SHP77 treated with DMSO at 0.1 percent for 48 hours (cell line): Measurements from ENCODE around the gene DUSP10.
A peak's percentile ranks its signal among the peaks of the same experiment; 100 is the strongest.

ENCODE experiments used
- DNase-seq: peaks from one replicate; lab custom pipeline; 2025; lab: John Stamatoyannopoulos, UW

Gene DUSP10

DNA sequence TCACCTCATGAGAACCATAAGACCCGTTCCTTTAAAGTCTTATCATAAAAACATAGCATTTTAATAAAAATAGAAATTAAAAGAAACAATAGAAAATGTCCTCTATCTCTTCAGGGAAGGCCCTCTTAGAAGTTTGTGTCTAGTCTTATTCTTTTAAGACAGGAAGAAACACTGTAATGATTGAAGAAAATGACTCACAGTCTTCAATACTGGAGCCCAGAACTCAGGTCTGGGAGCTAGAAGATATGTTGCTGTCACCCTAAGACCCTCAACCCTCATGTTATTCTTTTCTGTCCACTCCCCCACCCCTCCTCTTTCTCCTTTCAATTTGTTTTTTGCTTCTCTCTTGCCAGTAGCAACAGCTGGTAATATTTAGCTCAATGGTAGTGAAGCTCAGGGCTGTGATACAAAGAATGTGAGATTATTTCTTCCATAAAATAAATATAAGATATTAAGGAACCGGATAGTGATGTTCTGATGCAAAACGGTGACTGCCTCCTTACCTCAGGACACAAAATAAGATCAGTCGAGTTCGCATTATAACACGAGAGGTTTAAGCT is 12.0 kb downstream of the DUSP10 start:
- DNase-seq = no peak

DNA sequence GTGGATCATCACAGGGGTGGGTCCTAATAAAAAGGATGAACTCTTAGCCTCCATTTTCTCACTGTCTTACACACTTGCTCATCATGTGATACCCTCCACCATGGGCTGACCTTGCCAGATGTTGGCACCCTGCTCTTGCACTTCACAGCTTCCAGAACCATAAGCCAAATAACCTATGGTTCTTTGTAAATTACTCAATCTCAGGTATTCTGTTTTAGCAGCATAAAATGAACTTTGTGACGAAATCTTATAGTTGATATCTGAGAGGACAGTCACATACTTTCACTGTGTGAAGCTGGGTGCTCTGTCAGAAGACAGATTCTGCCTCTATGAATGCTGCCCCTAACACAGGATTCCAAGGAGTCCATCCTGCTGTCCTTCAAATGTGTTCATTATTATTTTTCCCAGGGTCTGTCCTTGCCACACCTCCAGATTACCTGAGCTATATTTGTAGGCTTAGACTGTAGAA is 13.8 kb downstream of the DUSP10 start:
- DNase-seq = no peak

DNA sequence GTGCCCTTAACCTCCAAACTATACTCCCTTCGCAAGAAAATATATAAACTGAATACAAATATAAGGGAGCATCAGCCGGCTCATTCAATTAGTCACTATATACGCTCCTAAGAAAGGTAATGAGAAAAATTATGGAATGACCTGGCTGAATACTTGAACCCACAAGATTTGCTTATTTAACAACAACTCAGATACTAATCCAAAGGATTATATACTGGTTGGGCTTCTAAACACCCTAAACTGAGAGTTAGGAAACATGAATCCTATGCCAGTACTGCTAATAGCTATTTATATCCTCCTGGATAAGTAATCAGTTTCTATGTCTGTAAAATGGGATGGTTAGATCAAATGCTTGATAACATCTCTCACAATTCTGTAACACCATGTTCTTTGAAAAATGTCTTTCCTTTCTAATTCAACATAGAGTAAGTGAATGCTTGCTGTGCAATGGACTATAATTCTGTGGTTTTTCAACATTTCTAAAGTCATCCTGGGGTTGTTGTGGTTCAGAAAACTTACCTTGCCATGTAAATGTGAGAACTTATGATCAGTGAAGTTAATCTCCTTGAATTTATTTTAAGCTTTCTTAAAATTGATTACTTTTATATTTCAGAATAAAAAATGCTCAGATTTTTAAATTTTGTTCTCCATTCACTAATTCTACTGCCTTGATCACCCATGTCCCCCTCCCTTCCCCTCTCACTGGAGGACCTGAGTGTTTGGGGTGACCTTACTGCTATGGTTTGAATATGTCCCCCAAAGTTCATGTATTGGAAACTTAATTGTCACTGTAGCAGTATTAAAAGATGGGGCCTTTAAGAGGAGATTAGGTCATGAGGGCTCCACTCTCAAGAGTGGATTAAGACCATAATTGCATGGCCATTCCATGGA is 14.5 kb downstream of the DUSP10 start:
- DNase-seq = no peak

DNA sequence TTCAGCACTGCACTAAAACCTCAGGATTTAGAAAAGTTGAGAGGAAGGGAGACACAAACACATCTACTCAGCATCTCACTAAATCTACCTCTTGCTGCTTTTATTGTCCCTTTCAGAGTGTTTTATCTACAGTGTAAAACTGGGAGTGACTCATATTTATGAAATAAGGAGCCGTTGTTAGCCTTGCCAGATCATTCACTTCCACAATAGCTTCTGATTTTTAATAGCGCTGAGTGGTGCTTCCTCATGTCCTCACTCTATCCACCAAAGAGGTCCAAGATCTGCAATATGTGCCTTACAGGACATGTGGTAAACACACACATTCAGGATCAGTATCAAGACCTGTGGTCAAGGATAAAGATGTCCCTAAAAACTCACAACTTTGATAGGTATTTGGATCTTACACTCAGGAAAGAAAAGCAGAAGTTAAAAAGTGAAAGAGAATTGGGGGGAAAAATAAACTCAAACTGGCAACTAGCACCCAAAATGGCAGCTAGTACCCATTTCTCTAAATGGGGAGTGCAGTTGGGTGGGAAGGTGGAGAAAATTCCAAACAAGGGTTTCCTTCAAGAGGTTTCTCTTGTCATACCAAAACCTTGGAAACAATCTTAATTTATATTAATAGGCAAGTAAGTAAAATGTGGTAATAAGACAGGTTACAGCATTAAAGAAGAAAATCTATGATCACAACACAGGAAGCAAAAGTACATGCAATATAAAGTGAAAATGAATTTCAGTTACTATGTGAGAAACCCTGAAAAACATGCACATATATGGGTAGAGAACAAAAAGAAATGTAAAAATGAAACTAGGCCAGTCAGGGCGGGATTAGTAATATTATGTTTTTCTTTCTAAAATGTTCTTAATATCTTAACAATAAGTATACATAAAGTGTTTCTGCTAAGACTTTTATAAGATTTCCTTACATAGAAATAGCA is 15.9 kb downstream of the DUSP10 start:
- no peak for DNase-seq

DNA sequence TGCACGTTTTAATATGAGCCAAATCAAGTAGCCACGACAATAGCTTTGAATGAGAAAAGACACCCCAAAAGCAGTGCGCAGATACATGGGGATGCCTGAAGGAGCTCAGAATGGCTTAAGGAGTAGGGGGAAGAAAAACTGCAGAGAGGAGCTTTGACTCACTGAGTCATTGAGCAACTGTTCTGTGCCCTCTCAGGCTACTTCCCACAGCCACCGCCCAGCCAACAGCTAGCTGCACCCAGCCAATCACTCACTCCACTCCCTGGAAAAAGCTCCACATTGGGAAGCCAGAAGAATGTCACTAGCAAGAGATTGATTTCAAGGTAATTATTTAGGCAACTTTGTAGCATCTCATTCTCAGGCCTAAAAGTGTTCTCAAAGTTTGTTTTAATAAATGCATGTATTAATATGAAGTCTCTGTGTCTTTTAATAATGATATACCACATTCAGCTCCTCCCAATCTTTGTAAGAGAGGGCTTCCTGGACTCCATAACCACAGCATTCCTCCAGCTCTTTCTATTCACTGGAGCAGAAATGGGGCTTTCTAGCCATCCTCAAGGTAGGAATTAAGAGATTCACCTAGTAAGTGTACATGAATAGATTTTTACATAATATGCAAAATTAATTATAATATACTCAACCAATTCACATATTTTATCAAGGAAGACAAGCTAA is 16.8 kb downstream of the DUSP10 start:
- no peak for DNase-seq

DNA sequence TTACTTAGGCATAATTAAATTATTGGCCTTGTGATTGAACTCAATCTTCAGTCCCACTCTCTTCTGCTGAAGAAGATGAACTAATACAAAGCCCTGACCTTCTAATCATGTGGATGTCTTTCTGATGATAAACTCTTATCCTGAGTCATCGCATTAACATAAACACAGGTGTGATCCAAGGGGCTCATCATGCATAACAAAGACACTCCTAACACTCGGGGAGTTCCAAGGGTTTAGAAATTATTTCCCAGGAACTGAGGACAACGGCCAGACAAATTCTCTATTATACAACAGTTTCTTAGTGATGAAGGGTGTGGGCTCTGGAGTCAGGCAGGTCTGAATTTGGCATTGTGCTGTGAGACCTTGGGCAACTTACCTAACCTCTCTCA is 18.0 kb downstream of the DUSP10 start:
- DNase-seq = no peak

DNA sequence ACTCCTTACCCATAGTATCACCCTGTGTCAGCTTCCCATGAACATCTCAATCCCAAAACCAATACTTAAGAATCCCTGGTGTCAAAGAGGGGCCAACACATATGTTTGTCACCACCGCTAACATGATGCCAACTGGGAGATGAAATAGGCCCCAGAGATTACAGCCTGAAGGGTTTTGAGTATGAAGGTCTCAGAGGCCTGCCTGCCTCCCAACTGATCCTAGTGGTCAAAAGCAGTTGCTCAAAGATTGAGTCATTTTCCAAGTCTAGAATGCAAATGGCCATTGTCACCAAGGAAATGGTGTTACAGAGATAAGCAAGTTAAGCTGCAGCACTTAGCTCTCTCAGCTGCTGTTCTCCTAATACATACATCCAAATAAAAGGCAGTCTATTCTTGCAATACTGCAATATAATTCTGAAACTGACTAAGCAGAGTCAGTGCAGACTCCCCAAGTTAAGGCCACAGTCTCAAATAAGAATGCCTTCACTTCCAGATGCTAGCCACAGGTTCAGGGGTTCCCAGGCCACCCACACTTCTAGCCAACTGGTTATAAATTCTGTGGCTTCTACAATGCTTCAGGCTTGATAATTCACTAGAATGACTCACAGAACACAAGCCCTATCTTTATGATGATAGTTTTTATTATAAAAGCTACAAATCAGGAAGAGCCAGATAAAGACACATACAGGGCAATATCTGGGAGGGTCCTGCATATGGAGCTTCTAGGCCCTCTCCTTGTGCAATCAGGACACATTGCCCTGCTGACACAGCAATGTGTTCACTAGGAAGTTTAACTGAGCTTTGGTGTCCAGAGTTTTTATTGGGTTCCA is 18.7 kb downstream of the DUSP10 start:
- DNase-seq = no peak

DNA sequence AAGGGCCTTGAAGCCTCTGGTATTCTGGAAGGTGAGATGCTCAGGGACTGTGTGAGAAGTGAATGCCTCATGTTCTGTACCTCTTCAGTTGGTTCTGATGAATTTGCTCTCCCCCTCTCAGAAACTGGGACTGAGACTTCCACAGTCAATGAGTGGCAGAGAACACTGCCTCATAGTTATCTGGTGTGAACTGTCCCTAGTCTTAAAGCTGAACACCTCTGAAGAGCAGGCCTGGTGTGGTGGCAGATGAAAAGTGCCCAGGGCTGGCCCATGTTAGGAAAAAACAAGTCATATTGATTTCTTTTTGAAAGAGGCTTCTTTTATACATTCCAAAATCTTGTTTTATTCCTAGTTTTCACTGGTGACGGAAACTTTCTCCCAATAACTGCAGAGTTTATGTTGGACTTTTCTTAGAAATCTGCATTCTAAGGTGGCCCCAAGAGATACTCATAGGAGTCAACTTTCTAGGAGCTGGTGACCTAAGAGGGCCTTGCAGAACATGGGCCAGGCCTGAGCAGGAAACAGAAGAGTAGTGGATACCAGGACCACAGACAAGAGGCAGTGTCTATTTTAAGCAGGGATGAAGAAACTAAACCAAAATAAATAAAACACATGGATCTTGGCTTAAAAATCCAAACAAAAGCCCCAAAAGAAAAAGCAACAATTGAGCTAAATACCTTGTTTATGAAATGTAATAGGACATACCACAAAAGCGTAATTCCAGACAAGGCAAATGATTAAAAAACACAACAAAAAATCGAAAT is 19.5 kb downstream of the DUSP10 start:
- DNase-seq = no peak

DNA sequence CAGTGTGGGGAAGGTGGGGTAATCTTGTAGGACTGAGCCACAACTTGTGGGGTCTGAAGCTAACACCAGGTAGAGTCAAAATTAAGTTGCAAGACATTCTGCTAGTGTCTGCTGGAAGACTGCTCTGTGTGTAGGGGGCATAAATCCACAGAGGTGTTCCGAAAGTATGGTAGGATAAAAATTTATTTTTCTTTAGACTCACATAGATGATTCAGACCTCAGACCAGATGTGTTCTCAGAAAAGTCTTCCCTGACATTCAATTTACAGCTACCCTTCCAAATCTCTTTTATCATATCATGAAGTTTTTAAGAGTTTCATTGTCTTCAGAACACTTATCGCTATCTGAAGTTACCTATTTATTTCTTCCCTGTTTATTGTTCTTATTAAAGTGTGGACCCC is 21.3 kb downstream of the DUSP10 start:
- no peak for DNase-seq

DNA sequence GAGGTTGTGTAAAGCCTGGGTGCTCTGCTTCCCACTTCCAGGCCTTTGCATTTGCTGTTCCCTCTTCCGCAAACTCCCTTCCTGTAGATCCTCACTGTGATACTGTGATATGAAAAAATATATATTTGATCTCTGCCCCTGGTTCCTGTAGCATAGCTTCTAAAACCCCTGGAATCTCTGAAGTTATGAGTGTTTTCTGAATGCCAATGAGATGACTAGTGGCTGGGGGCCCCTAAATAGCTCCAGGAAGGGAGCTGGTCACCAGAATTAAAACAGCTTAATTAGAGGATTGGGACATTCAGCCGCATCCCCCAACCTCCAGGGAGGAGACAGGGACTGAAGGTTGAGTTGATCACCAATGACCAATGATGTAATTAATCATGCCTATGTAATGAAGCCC is 21.9 kb downstream of the DUSP10 start:
- no peak for DNase-seq

DNA sequence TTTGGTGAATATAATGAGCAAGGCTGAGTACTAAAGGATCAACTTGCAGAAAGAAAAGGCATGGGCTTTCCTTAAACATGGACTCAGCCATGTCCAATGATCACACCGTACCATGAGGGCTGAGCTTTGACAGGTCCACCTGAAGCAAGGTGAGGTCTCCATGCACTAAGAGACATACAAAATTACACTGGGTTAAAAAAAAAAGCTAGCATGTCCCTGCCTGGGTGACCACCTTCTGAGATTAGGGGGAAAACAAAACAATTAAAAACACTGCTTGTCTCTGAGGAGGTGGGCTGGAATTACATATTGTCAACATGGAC is 22.7 kb downstream of the DUSP10 start:
- DNase-seq = no peak

DNA sequence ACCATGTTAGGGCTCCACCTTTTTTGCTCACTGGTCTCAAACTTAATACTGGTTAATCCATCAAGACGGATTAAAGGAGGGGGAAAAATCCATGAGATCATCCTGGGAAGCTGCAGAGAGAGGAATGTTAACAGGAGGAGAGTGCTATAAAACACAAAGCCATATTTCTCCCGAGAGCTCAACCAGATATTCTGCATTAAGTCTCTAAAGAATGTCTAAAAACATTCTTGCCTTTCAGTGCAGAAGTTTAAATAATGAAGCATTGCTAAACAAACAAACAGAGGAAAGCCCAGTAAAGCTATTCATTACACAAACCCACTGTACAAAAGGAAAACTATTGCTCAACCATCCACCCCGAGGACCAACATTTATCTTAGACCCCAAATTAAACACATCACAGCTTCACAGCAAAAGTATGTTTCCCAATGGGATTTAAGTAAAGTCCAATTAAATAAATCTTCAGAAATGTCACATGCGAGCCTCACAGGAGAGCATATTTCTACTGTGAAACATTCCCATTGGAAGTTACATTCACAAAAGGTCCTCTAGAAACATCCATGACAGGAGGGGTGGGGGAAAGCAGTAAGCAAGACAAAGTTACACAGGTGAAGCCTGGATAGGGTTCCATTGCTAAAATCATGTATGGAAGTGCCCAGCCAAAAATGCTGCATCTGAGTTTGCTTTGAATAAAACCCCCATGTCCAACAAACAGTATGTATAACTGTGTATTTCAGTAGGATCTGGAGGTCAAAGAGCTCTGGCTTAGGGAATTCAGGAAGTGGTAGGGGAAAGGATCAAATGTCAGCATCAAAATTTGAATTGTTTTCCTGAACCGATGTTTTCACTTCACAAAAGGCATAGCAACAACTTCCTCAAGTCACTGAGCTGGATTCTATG is 23.3 kb downstream of the DUSP10 start:
- DNase-seq = no peak

DNA sequence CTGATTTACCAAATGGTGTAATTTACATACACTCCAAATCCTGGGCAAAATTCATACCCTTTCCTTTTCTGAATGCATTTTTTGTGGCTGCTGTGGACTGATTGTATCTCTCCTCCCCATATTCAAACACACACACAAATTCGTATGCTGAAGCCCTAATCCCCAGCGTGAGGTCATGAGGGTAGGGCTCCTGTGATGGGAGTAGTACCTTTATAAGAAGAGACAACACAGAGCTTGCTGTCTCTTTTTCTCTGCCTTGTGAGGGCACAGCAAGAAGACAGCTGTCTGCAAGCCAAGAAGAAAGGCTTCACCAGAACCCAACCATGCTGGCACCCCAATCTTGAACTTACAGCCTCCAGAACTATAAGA is 24.4 kb downstream of the DUSP10 start:
- no peak for DNase-seq

DNA sequence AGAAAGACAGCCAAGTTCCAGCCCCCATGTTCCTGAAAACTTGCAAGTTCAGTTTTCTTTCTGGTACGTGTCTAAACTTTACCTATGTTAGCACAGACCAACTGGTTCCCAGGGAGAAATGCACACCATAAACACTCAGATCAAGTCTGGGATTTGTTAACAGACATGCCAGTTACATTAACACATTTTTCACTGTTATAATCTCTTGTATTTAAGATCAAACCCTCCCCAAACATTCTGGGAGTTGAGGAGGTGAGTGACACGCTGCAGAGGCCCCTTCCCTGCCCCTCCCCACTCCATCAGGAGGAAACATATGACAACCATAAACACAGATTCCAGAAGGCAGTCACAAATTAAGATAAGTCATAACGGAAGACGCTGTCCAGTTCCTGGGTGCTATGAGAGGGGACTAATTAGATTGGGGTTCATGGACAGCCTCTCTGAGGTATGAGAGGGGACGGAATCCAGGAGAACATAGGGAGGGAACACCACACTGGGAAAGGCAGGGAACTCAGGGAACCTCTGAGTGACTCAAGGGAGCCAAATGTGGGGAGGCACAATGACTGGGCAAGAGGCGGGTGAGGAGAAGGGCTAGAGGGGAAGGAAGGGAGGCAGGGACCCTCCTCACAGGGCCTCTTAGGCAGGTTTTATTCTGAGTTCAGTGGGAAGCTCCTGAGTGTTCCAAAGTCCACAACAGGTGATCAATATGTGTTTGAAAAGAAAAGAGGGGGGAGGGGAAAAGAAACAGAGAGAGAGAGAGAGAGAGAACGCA is 25.0 kb downstream of the DUSP10 start:
- DNase-seq = no peak

DNA sequence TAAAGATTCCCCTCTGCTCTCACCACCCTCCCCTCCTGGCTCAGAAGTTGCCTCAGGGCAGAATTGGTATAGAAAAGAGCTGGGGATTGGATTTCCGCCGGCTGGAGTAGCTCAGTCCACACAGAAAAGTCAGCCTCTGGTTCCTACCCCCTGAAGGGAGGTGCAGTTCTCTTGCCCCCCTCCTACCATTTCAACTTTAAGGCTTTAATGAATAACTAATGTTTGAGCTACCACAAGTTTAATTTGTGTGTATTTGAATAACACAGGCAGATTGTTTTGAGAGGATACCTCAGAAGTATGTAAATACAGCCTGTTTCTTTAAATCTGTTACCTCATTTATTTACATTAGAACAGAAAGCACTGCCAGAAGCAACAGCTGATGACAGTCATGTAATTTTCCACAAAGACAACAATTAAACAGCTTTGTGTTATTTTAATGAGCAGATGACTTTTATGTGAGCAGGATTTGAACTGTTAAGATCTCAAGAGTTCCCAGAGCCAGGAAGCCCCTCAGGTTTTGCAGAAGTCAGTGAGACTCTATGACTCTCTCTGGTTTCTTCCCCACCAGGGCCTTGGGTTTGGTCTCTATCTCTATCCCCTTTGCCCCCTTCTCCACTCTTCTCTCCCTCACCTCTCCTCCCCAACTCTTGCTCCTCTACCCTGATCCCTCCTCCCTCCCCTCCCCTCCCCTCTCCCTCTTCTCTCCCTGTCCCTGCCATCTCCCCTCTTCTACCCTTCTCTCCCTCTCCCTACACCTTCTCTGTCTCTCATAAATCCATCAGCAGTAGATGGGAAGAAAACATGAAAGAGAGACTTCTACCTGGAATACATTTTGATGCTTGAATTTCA is 26.3 kb downstream of the DUSP10 start:
- peak; percentile 83 for DNase-seq

DNA sequence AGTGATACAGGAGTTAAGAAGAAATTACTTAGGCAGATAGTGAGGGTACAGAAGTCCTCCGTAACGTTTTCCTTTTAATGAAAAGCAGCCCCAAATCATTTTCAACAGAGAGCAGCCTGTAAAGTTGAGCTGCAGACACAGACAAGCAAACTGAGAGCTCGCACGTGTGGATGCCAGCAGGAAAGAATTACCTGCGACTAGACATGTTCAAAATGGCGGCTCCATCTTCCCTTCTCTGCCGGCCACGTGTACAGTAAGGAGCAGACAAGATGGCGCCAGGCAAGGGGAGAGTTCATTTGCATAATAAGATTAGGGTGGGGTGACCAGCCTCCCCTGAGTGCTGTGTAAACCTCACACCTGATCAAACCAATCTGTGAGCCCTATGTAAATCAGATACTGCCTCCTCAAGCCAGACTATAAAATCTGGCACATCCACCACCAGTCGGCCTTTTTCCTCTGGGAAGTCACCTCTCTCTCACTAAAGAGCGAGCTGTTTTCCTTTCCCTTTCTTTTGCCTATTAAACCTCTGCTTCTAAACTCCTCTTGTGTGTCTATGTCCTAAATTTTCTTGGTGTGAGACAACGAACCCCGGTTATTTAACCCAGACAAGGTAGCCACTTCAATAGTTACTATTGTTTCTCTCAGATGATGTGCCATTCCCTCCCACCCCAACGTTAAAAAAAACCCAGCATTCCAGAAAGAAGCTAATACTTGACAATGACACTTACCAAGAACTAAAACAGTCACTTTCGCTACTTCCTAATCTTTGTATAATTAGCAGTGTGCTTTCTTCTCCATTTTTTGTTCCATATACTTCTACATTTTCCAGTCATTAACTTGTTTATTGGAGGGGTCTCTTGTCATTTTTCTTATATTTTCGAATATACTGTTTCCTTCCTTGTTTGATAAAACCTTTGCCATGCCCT is 27.4 kb downstream of the DUSP10 start:
- DNase-seq = no peak
